Adipocyte (in vitro differentiated cells): ENCODE data around the gene FAM9C.
"Not testable (repeated sequence)": the region's sequence is repeated elsewhere in the genome, so short reads cannot be mapped to it uniquely, and the experiment has no call there.

ENCODE experiments used
- DNase-seq: peaks from one replicate; pipeline ENCODE4 v3.0.0-alpha.2; 2015; ENCODE audit warnings: low read depth
- H3K27me3 ChIP-seq: replicated peaks from 2 replicates; pipeline ENCODE4 v1.7.0; 2013; ENCODE audit warnings: mild to moderate bottlenecking, low read length, moderate library complexity; ENCODE audit not compliant: control insufficient read depth, insufficient read depth
- H3K36me3 ChIP-seq: 2 replicates; pipeline ENCODE4 v1.7.0; 2013; ENCODE audit warnings: low read length, mild to moderate bottlenecking, moderate library complexity; ENCODE audit not compliant: control insufficient read depth, insufficient read depth, severe bottlenecking
- H3K4me1 ChIP-seq: 2 replicates; pipeline ENCODE4 v1.7.0; 2013; ENCODE audit warnings: mild to moderate bottlenecking, low read length, moderate library complexity; ENCODE audit not compliant: control insufficient read depth, insufficient read depth
- H3K4me3 ChIP-seq: 2 replicates; pipeline ENCODE4 v1.7.0; 2013; ENCODE audit warnings: mild to moderate bottlenecking, low read length, moderate library complexity
- H3K9ac ChIP-seq: 2 replicates; pipeline ENCODE4 v1.7.0; 2013; ENCODE audit warnings: mild to moderate bottlenecking, low read length, moderate library complexity
- H3K9me3 ChIP-seq: 2 replicates; pipeline ENCODE4 v1.7.0; 2013; ENCODE audit warnings: mild to moderate bottlenecking, low read length, moderate library complexity; ENCODE audit not compliant: control insufficient read depth

FAM9C gene

DNA sequence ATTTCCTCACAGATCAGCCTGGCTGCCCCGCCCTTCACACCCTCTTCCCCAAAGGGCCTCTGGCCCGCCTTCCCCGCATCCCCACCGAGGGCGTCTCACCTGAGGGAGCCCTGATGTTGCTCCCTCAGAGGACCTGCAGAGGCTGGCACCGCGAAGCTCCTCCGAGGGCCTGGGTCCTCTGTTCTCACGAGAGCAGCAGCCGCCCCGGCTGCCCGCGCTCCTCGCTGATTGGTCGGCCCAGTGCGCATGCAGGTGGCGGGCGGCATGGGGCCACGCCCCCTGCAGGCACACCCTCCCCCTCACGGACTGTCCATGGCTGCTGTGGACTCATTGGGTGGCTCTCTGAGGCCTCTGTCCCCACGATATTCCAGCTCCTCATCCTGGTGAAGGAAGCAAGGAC is at the start of gene FAM9C:
Gene FAM9C, minus strand, starts transcription at position 180 of the 400 bp plus-strand sequence. CDS start 831 bp downstream, outside the sequence.
- no peaks in the 10 kb centered on the region for H3K9me3 ChIP-seq
- H3K4me1 ChIP-seq, result peaks cover 8% of the 10 kb centered on the region
- no peaks in the 10 kb centered on the region for H3K27me3 ChIP-seq
- no peak within 1 kb of the TSS for H3K9ac ChIP-seq
- no peak for DNase-seq
- H3K36me3 ChIP-seq, result no peaks in the 10 kb centered on the region
- H3K4me3 ChIP-seq, result no peak within 1 kb of the TSS

DNA sequence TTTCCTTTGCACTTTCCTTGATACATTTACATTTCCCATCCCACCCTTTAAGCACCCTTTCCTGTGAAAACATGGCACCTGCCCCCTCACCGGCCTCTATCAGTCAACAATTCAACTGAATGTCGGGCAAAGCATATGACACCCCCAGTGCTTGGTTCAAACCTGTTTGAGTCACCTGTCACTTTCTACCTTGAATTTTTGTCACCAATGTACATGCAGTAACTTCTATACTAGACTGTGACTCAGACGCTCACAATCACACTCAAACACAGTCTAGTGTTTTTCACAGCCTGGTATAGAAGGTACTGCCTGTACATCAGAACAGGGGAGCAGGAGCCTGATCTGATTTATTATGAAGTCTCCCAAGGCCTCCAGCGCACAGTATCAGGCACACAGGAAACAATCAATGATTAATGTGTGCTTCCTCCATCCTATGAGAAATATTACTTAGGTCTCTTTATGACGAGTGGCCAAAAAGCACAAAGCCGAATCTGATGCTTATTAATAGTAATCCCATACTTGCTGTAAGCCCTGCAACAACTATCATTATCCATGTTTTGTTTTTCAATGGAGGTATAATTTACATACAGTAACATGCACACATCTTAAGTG is 49.2 kb upstream of the FAM9C start:
- no peak overlapping the region for H3K9ac ChIP-seq
- peaks cover 24% of the 10 kb centered on the region for H3K4me1 ChIP-seq
- H3K27me3 ChIP-seq, result no peaks in the 10 kb centered on the region
- no peak overlapping the region for H3K4me3 ChIP-seq
- no peaks in the 10 kb centered on the region for H3K36me3 ChIP-seq
- DNase-seq, result no peak
- H3K9me3 ChIP-seq, result no peaks in the 10 kb centered on the region

DNA sequence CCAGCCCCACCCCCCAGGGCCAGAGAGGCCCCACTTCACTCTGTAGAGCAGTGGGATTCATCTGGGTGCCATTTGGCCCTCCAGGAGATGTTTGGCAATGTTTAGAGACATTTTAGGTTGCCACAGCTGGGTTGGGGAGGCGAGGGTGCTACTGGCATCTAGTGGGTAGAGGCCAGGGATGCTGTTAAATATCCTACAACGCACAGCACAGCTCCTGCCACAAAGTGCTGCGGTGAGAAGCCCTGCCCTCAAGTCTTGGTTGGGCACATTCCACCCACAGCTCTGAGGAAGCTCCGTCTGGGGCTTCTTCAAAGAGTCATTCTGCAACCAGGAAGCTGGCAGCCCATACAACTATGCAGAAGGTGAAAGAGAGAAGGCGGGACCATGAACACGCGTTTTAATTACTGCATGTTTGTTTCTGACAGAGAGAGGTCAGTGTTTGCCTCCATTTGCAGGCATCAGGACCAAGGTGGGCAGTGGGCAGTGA is 48.1 kb upstream of the FAM9C start:
- H3K36me3 ChIP-seq, result no peaks in the 10 kb centered on the region
- no peak for DNase-seq
- peaks cover 24% of the 10 kb centered on the region for H3K4me1 ChIP-seq

DNA sequence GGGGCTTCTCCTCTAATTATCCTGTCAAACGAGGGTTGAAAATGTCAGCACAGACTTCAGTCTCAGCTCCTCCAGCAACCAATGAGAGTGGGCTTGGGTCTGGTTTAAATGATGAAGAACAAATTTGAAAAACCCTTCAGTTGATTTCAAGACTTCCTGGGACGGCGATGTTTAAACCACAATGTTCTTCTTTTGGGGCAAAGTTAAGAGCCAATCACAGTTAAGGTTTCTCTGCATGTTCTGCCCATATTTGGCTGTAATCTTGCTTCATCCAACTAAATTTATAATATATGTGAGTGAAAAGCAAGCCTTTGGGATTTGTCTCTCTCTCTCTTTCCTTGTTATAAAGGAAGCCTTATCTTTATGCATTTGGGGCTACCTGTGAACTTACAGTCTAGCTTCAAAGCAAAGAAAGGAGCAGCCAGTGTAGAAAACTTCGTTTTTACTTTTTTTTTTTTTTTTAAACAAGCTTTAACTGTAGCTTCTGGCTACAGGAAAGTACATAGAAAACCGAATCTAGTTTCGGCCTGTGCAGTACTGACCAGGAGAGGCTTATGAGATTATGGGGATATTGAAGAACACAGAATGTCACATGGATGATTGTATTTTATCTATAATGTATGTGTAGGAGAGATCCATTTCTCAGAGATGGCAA is 46.8 kb upstream of the FAM9C start:
- Histone ChIP-seq H3K9me3 (no peaks in the 10 kb centered on the region), H3K4me1 (peaks cover 24% of the 10 kb centered on the region), H3K9ac (peak overlapping the region; percentile 28), H3K27me3 (no peaks in the 10 kb centered on the region), H3K4me3 (no peak overlapping the region), H3K36me3 (no peaks in the 10 kb centered on the region)
- DNase-seq, result no peak

More for the DNA sequence above, 48.1 kb upstream of the FAM9C start:
- no peak overlapping the region for H3K4me3 ChIP-seq
- H3K27me3 ChIP-seq, result no peaks in the 10 kb centered on the region
- H3K9me3 ChIP-seq, result no peaks in the 10 kb centered on the region
- H3K9ac ChIP-seq, result no peak overlapping the region

DNA sequence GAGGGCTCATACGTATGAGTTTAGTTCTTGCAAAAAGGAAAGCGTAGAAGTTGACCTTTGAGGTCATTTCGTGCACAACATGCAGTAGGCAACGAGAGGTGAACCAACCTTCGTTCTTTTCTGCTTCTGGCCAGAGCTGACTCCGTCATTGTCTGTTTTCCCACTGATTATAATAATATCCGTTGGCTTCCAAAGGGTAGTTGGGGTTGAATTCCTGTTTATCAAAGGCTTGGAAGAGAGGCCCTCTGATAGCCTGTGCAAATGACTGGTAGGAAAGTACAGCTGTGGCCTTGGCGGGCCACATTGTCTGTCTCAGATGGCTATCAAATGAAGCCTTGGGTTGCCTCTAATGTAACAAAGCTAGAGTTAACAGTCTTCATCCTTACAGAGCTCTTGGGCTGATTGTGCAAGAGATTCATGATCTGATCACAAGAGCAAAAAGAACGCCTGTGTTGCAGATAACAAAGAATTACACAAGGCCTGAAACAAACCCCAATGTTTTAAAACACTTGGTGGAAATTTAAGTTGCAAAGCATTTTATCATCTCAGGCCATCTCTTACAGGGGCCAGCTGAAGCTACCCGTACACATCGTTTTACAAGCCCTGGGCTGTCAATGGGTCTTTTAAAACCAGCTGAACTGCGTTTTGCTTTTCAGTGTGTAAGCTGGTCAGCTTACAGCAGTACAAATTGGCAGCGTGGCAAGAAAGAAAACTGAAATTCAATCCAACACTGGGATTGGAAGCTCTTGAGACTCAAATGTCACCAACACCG is 46.1 kb upstream of the FAM9C start:
- Histone ChIP-seq H3K4me1 (peaks cover 24% of the 10 kb centered on the region), H3K9me3 (no peaks in the 10 kb centered on the region), H3K9ac (peak overlapping the region; percentile 28), H3K4me3 (no peak overlapping the region), H3K27me3 (no peaks in the 10 kb centered on the region), H3K36me3 (no peaks in the 10 kb centered on the region)
- DNase-seq, result peak; percentile 44

DNA sequence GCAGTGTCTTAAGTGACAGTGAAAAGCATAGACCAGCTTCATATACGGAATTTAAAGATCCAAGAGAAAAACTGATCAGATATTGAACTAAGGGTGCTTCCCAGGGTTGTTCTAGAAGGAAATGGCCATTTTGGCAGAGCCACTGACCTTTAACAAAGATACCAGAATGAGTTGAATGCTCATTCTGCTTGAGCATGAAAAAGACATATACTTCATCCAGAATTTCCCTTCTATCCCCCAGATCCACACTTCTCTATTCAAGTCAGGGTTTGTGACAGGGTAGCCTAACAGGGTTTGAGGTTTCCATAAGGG is 45.6 kb upstream of the FAM9C start:
- Histone ChIP-seq H3K4me1 (peaks cover 18% of the 10 kb centered on the region), H3K27me3 (no peaks in the 10 kb centered on the region), H3K36me3 (no peaks in the 10 kb centered on the region), H3K9ac (no peak overlapping the region), H3K9me3 (no peaks in the 10 kb centered on the region), H3K4me3 (no peak overlapping the region)
- DNase-seq, result no peak

DNA sequence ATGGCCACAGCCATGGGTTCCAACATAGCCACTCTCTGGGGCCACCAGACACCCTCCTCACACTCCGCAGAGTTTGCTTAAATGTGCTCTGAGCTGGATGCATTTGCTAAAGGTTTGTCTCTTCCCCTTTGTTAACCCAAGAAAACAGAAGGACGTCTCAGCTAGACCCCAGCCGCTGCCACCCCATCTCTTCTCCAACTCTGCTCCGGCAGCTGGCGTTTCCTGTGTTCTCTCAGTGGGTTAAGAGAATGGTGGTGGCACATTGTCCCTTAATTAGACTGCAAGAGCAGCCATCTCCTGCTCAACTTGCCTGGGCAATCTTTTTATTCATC is 43.7 kb upstream of the FAM9C start:
- Histone ChIP-seq H3K4me1 (peaks cover 15% of the 10 kb centered on the region), H3K9ac (no peak overlapping the region), H3K9me3 (no peaks in the 10 kb centered on the region), H3K36me3 (no peaks in the 10 kb centered on the region), H3K27me3 (no peaks in the 10 kb centered on the region), H3K4me3 (no peak overlapping the region)
- DNase-seq, result no peak

DNA sequence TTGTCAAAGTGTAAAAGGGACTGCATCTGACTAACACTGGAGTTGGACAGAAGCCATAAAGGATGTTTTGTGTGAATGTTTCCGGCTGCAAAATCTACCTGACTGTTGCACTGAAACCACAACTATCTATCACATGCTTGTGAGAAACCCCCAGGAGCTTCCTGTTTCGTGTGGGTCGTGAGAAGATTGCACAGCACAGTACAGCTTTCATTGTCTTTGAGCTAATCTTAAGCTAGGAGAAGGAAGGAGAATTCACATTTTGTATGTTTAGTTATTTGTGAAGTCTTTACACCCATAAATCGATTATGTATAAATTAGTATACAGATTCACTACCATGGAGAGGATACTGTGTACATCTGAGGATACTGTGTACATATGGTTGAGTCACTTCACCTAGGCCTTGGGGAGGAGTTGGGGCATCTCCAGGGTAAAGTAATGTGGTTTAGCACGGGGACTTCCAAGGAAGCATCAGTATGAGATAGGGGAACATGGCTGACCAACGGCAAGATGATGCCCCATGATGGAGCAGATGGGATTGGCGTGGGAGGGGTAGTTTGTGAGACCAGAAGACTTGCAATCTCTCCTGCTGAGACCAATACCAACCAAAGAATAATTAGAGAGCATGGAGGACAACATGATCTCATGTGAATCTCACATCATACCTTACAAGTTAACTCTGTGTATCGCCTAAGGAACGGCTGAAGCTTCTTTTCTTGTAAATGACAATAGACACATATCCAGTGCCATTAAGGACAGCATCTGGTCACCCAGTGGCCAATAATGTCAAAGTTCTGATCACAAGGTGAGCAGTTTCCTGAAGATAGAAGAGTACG is 43.1 kb upstream of the FAM9C start:
- no peaks in the 10 kb centered on the region for H3K9me3 ChIP-seq
- no peak overlapping the region for H3K9ac ChIP-seq
- peaks cover 15% of the 10 kb centered on the region for H3K4me1 ChIP-seq
- no peaks in the 10 kb centered on the region for H3K36me3 ChIP-seq
- no peak overlapping the region for H3K4me3 ChIP-seq
- no peak for DNase-seq
- no peaks in the 10 kb centered on the region for H3K27me3 ChIP-seq

DNA sequence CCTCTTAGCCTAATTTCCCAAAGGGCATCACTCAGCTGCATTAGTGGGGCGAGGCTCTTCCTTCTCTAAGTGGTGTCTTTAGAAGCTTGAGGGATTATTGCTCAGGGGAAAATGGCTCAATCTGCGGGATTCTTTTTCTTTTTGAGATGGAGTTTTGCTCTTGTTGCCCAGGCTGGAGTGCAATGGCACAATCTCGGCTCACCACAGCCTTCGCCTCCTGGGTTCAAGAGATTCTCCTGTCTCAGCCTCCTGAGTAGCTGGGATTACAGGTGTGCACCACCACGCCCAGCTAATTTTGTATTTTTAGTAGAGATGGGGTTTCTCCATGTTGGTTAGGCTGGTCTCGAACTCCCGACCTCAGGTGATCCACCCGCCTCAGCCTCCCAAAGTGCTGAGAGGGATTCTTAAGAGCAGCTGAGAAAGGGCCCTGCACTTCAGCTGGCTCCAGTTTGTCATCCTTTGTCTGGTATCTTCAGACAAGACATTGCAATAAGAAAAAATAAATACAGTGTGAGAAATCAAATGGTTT is 42.4 kb upstream of the FAM9C start:
- DNase-seq, H3K27me3 ChIP-seq, H3K9me3 ChIP-seq, H3K36me3 ChIP-seq, H3K9ac ChIP-seq, H3K4me3 ChIP-seq: not testable (repeated sequence)
- peaks cover 18% of the 10 kb centered on the region for H3K4me1 ChIP-seq

DNA sequence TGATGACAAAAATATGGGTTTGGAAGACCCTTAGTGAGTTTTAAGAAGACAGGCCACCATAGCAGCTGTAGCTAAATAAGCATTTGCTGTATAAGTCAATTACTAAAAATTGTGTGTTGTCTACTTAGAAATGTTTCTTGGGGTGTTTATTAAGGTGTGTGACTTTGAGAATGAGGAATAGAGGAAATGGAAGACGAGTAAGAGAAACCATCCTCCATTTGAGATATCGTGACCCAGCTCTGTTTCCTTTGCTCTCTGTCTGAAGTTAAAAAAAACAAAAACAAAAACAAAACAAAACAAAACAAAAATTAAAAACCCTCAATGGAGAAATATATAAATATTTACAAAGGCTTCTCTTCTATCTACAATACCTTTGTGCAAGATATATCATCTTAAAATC is 41.7 kb upstream of the FAM9C start:
- no peaks in the 10 kb centered on the region for H3K9me3 ChIP-seq
- no peaks in the 10 kb centered on the region for H3K27me3 ChIP-seq
- H3K9ac ChIP-seq, result no peak overlapping the region
- DNase-seq, result no peak
- H3K36me3 ChIP-seq, result no peaks in the 10 kb centered on the region
- peaks cover 21% of the 10 kb centered on the region for H3K4me1 ChIP-seq
- no peak overlapping the region for H3K4me3 ChIP-seq

DNA sequence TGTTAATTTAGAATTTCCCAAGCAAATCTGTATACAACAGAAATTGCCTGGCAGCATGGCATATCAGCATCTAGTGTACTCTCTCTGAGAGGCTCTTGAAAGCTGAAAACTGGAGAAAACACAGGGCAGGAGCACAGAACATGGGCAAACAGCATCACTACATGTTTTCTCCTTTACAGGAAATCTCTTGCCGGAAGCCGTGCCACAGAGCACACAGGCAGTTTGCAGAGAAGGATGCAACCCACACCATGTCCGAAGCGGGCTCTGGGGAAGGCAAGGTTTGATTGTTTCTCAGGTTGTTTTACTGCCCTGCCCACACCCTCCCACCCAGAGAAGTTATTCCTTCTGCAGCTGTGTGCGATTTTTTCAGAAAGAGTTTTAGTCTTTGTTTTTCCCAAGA is 41.1 kb upstream of the FAM9C start:
- Histone ChIP-seq H3K27me3 (no peaks in the 10 kb centered on the region), H3K4me1 (peaks cover 17% of the 10 kb centered on the region), H3K9me3 (no peaks in the 10 kb centered on the region), H3K9ac (no peak overlapping the region), H3K4me3 (no peak overlapping the region), H3K36me3 (no peaks in the 10 kb centered on the region)
- DNase-seq, result no peak
